ENCODE data around the gene ITM2C.

Gene ITM2C

DNA sequence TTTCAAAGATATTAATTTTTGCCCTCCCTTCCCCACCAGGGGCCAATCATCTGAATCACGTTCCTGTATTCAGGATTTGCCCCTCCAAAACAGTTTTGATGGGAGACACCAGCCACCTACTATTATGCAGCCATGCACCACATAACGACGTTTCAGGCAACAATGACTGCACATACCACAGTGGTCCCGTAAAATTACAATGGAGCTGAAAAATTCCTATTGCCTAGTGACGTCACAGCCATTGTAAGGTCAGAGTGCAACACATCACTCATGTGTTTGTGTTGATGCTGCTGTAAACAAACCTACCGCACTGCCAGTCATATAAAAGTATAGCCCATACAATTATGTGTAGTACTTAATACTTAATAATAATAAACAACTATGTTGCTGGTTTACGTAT, 22.6 kb downstream of the ITM2C start:
- no peaks in the 10 kb centered on the region for H3K27me3 ChIP-seq (ENCODE audit: insufficient read depth, insufficient read length)
- H3K36me3 ChIP-seq (ENCODE audit: insufficient read depth, insufficient read length, low read length): no peaks in the 10 kb centered on the region
- peaks cover 24% of the 10 kb centered on the region for H3K4me1 ChIP-seq (ENCODE audit: insufficient read depth, insufficient read length)
- peaks cover 6% of the 10 kb centered on the region; the same call in 1 of the 2 replicates for H3K9me3 ChIP-seq (ENCODE audit: insufficient read depth, low read length)
- TF ChIP-seq YY1 (IDR thresholded peaks at IDR 0.05; ENCODE audit: insufficient read depth, insufficient read length) (no peak), SUZ12 (IDR thresholded peaks at IDR 0.05; ENCODE audit: extremely low read depth, insufficient read depth, insufficient read length) (no peak), ZNF274 (IDR thresholded peaks at IDR 0.05; ENCODE audit: low read depth, low read length) (no peak)
- no peak overlapping the region for H3K9ac ChIP-seq (ENCODE audit: insufficient read length, low read depth)
- no peak for DNase-seq (ENCODE audit: low read depth, low spot score)
- no peak overlapping the region for H3K4me3 ChIP-seq (ENCODE audit: insufficient read length, low read depth)

DNA sequence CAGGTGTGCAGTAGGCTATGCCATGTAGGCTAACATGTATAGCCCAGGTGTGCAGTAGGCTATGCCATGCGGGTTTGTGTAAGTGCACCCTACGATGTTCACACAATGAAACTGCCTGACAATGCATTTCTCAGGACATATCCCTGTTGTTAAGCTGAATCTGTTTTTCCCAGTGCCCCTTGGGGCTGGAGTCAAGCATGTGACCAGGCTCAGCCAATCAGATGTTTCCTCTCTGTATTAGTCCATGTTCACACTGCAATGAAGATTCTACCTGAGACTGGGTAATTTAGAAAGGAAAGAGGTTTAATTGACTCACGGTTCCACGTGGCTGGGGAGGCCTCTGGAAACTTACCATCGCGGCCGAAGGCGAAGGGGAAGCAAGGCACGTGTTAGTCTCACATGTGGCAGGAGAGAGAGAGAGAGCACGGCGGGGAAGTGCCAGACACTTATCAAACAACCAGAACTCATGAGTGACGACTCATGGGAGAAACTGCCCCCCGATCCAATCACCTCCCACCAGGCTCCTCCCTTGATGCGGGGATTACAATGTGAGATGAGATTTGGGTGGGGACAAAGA, 24.2 kb downstream of the ITM2C start:
- Histone ChIP-seq H3K27me3 (ENCODE audit: insufficient read depth, insufficient read length) (no peaks in the 10 kb centered on the region), H3K4me1 (ENCODE audit: insufficient read depth, insufficient read length) (peaks cover 37% of the 10 kb centered on the region), H3K9ac (ENCODE audit: insufficient read length, low read depth) (no peak overlapping the region), H3K4me3 (ENCODE audit: insufficient read length, low read depth) (no peak overlapping the region), H3K36me3 (ENCODE audit: insufficient read depth, insufficient read length, low read length) (no peaks in the 10 kb centered on the region), H3K9me3 (ENCODE audit: insufficient read depth, low read length) (peaks cover 6% of the 10 kb centered on the region; the same call in 1 of the 2 replicates)
- no peak for DNase-seq (ENCODE audit: low read depth, low spot score)
- TF ChIP-seq YY1 (IDR thresholded peaks at IDR 0.05; ENCODE audit: insufficient read depth, insufficient read length) (no peak), SUZ12 (IDR thresholded peaks at IDR 0.05; ENCODE audit: extremely low read depth, insufficient read depth, insufficient read length) (no peak), ZNF274 (IDR thresholded peaks at IDR 0.05; ENCODE audit: low read depth, low read length) (no peak)

DNA sequence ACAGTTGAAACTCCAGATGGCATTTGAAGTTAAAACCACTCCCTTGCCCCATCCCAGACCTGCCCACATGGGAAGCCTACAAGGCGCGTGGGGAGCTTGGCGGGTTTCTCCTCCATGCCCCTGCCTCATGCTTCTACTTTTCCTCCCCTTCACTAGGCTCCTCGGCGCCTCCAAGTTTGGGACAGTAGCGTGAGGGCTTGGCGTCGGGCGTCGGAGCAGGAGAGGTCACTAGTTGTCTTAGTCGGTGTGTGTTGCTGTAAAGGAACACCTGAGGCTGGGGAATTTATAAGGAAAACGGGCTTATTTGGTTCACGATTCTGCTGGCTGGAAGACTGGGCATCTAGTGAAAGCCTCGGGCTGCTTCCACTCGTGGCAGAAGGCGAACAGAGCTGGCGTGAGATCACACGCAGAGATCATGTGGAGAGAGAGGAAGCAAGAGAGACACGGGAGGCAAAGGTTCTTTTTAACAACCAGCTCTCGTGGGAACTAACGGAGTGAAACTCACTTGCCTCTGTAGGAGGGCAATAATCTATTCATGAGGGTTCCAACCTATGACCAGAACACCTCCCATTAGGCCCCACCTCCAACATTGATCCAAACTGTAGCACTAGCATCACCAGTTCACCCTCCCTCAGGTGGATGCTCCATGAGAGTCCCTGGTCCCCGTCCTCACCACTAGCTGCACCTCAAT, 25.3 kb downstream of the ITM2C start:
- peaks cover 37% of the 10 kb centered on the region for H3K4me1 ChIP-seq (ENCODE audit: insufficient read depth, insufficient read length)
- no peaks in the 10 kb centered on the region for H3K27me3 ChIP-seq (ENCODE audit: insufficient read depth, insufficient read length)
- no peak for TF ChIP-seq YY1 (IDR thresholded peaks at IDR 0.05; ENCODE audit: insufficient read depth, insufficient read length)
- no peak for TF ChIP-seq SUZ12 (IDR thresholded peaks at IDR 0.05; ENCODE audit: extremely low read depth, insufficient read depth, insufficient read length)
- no peak for TF ChIP-seq ZNF274 (IDR thresholded peaks at IDR 0.05; ENCODE audit: low read depth, low read length)
- no peak overlapping the region for H3K4me3 ChIP-seq (ENCODE audit: insufficient read length, low read depth)
- no peak for DNase-seq (ENCODE audit: low read depth, low spot score)
- H3K36me3 ChIP-seq (ENCODE audit: insufficient read depth, insufficient read length, low read length): no peaks in the 10 kb centered on the region
- H3K9ac ChIP-seq (ENCODE audit: insufficient read length, low read depth): no peak overlapping the region
- peaks cover 6% of the 10 kb centered on the region; the same call in 1 of the 2 replicates for H3K9me3 ChIP-seq (ENCODE audit: insufficient read depth, low read length)

DNA sequence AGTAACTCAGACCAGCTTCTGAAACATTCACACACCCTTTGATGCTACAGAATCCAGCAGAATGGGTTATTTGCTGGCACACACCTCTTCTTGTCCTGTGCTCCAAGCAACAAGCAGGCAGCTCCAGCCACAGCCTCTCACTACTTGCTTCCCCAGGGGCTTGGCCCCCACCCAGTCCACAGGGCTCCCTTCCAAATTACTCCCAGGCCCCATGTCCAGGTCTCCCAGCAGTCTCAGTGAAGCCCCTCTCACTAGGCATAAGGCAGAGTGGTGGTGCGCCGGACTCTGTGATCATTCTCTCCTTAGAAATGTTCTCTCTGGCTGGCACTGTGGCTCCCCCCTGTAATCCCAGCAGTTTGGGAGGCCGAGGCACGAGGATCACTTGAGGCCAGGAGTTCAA, 25.9 kb downstream of the ITM2C start:
- H3K36me3 ChIP-seq (ENCODE audit: insufficient read depth, insufficient read length, low read length): no peaks in the 10 kb centered on the region
- no peak for DNase-seq (ENCODE audit: low read depth, low spot score)
- no peaks in the 10 kb centered on the region for H3K27me3 ChIP-seq (ENCODE audit: insufficient read depth, insufficient read length)
- no peak overlapping the region for H3K9ac ChIP-seq (ENCODE audit: insufficient read length, low read depth)
- no peak overlapping the region for H3K4me3 ChIP-seq (ENCODE audit: insufficient read length, low read depth)
- H3K9me3 ChIP-seq (ENCODE audit: insufficient read depth, low read length): peaks cover 6% of the 10 kb centered on the region; the same call in 1 of the 2 replicates
- H3K4me1 ChIP-seq (ENCODE audit: insufficient read depth, insufficient read length): peaks cover 36% of the 10 kb centered on the region
- TF ChIP-seq YY1 (IDR thresholded peaks at IDR 0.05; ENCODE audit: insufficient read depth, insufficient read length) (no peak), ZNF274 (IDR thresholded peaks at IDR 0.05; ENCODE audit: low read depth, low read length) (no peak), SUZ12 (IDR thresholded peaks at IDR 0.05; ENCODE audit: extremely low read depth, insufficient read depth, insufficient read length) (no peak)

DNA sequence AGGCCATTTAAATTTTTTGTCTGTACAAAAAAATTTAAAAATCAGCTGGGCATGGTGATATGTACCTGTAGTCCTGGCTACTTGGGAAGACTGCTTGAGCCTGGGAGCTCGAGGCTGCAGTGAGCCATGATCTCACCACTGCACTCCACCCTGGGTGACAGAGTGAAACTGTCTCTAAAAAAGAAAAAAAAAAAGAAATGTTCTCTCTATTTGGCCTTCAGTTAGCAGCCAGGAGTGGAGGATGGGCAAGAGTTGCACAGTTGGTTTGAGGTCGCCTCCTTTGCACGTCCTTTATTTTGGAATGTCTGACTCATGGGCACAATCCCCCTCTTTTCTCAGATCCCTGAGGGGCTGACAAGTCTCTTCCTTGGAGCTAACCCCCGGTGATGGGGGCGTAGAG, 26.3 kb downstream of the ITM2C start:
- DNase-seq (ENCODE audit: low read depth, low spot score): no peak
- no peak for TF ChIP-seq YY1 (IDR thresholded peaks at IDR 0.05; ENCODE audit: insufficient read depth, insufficient read length)
- peaks cover 33% of the 10 kb centered on the region for H3K4me1 ChIP-seq (ENCODE audit: insufficient read depth, insufficient read length)
- H3K4me3 ChIP-seq (ENCODE audit: insufficient read length, low read depth): no peak overlapping the region
- H3K27me3 ChIP-seq (ENCODE audit: insufficient read depth, insufficient read length): no peaks in the 10 kb centered on the region
- H3K9ac ChIP-seq (ENCODE audit: insufficient read length, low read depth): no peak overlapping the region
- no peaks in the 10 kb centered on the region for H3K36me3 ChIP-seq (ENCODE audit: insufficient read depth, insufficient read length, low read length)
- H3K9me3 ChIP-seq (ENCODE audit: insufficient read depth, low read length): peaks cover 6% of the 10 kb centered on the region; the same call in 1 of the 2 replicates

DNA sequence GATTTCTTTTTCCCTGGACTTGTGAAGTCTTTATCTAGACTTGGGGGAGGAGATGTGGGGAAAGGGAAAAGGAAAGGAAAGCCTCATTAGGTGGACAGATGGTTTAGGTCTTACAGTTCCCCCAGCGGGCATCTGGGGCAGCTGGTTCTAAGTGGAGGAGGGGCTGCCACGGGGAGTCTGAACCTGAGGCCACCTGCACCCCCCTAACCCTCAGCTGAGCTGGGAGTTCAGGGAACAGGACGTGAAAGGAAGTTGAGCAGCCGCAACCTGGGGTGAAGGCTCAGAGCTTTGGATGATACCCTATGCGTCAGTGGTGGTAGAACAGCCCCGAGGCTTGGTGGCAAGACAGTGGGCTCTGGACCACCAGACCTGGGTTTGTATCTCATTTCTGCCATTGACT, 26.8 kb downstream of the ITM2C start:
- peaks cover 28% of the 10 kb centered on the region for H3K4me1 ChIP-seq (ENCODE audit: insufficient read depth, insufficient read length)
- DNase-seq (ENCODE audit: low read depth, low spot score): no peak
- TF ChIP-seq YY1 (IDR thresholded peaks at IDR 0.05; ENCODE audit: insufficient read depth, insufficient read length) (no peak), ZNF274 (IDR thresholded peaks at IDR 0.05; ENCODE audit: low read depth, low read length) (no peak)

DNA sequence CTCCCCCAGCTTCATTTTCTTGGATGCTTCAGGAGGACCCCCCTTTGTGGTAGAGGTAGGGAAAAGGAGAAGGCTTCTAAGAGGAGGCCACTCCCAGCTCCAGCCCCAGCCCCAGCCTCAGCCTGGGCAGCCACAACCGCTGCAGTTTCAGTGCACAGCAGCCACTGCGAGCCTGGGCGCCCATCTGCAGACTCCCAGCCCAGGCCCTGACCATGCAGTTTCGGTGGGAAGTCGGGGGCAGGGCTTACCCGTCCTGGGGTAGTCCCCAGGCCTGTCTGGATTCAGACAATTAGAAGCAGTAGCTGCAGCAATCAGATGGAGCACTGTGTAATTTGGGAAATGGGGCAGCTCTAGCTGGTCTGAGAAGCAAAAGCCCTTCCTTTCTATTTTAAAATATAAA, 28.6 kb downstream of the ITM2C start:
- no peak overlapping the region for H3K4me3 ChIP-seq (ENCODE audit: insufficient read length, low read depth)
- H3K9me3 ChIP-seq (ENCODE audit: insufficient read depth, low read length): peaks cover 6% of the 10 kb centered on the region; the same call in 1 of the 2 replicates
- DNase-seq (ENCODE audit: low read depth, low spot score): no peak
- no peaks in the 10 kb centered on the region for H3K27me3 ChIP-seq (ENCODE audit: insufficient read depth, insufficient read length)
- no peaks in the 10 kb centered on the region for H3K36me3 ChIP-seq (ENCODE audit: insufficient read depth, insufficient read length, low read length)
- TF ChIP-seq SUZ12 (IDR thresholded peaks at IDR 0.05; ENCODE audit: extremely low read depth, insufficient read depth, insufficient read length): no peak
- no peak for TF ChIP-seq YY1 (IDR thresholded peaks at IDR 0.05; ENCODE audit: insufficient read depth, insufficient read length)
- no peak for TF ChIP-seq ZNF274 (IDR thresholded peaks at IDR 0.05; ENCODE audit: low read depth, low read length)
- H3K9ac ChIP-seq (ENCODE audit: insufficient read length, low read depth): no peak overlapping the region
- peaks cover 23% of the 10 kb centered on the region for H3K4me1 ChIP-seq (ENCODE audit: insufficient read depth, insufficient read length)

More for the DNA sequence above, 26.8 kb downstream of the ITM2C start:
- Histone ChIP-seq H3K36me3 (ENCODE audit: insufficient read depth, insufficient read length, low read length) (no peaks in the 10 kb centered on the region), H3K9me3 (ENCODE audit: insufficient read depth, low read length) (peaks cover 6% of the 10 kb centered on the region; the same call in 1 of the 2 replicates), H3K27me3 (ENCODE audit: insufficient read depth, insufficient read length) (no peaks in the 10 kb centered on the region), H3K4me3 (ENCODE audit: insufficient read length, low read depth) (no peak overlapping the region), H3K9ac (ENCODE audit: insufficient read length, low read depth) (no peak overlapping the region)

All from NT2/D1 (cell line).